Natural killer cell (primary cell): ENCODE measurements around the gene CAMK1G. TPM values are rescaled to one million over a fixed set of nuclear protein-coding genes. Genes with fewer than 3 reads are reported as not detected.

ENCODE experiments used
- ATAC-seq, 3 donors: fragments of 150-1000 bp in 2 of 3; fragments of 200-7000 bp in 1 of 3; cut with Tn5 transposase; 1 replicate in 1 of 3; 2 replicates in 2 of 3; pipeline ENCODE4 v1.10.0; 2021; ENCODE audit warnings: mild to moderate bottlenecking in 2 of 3, moderate library complexity in 2 of 3
- DNase-seq, 2 donors: peaks; one replicate each; pipeline versions ENCODE4 v3.0.0 to v3.0.0-alpha.2; 2013 to 2021; ENCODE audit warnings: mixed read lengths in 1 of 2
- H3K27ac ChIP-seq: one replicate; pipeline ENCODE4 v1.5.1; 2013; ENCODE audit warnings: mild to moderate bottlenecking, low read length
- H3K27me3 ChIP-seq: one replicate; pipeline ENCODE4 v1.6.1; 2013; ENCODE audit warnings: low read length; ENCODE audit not compliant: control insufficient read depth, insufficient read depth
- H3K36me3 ChIP-seq: one replicate; pipeline ENCODE4 v1.6.1; 2013; ENCODE audit warnings: low read length; ENCODE audit not compliant: control insufficient read depth, insufficient read depth
- H3K4me1 ChIP-seq: one replicate; pipeline ENCODE4 v1.6.1; 2013; ENCODE audit warnings: low read length; ENCODE audit not compliant: control insufficient read depth, insufficient read depth
- H3K4me3 ChIP-seq: one replicate; pipeline ENCODE4 v1.5.1; 2013; ENCODE audit warnings: low read length
- H3K9me3 ChIP-seq: one replicate; pipeline ENCODE4 v1.6.1; 2013; ENCODE audit warnings: low read length; ENCODE audit not compliant: control insufficient read depth, insufficient read depth
- H3K27ac Mint-ChIP-seq, 2 donors: one replicate each; pipeline ENCODE4 v1.8.0; 2022; ENCODE audit warnings: mild to moderate bottlenecking in 2 of 2, mixed read lengths in 2 of 2, moderate library complexity in 1 of 2
- H3K27me3 Mint-ChIP-seq, 2 donors: one replicate each; pipeline ENCODE4 v1.8.0; 2022; ENCODE audit warnings: low read depth in 2 of 2, mixed read lengths in 2 of 2
- H3K36me3 Mint-ChIP-seq: one replicate; pipeline ENCODE4 v1.8.0; 2022; ENCODE audit warnings: mixed read lengths
- H3K4me1 Mint-ChIP-seq, 2 donors: one replicate each; pipeline ENCODE4 v1.8.0; 2022; ENCODE audit warnings: mixed read lengths in 2 of 2
- H3K4me3 Mint-ChIP-seq: one replicate; pipeline ENCODE4 v1.8.0; 2022; ENCODE audit warnings: mild to moderate bottlenecking, moderate library complexity, mixed read lengths
- H3K9me3 Mint-ChIP-seq, 2 donors: one replicate each; pipeline ENCODE4 v1.8.0; 2022; ENCODE audit warnings: mixed read lengths in 2 of 2
- WGBS: methylation state at CpG from one replicate; pipeline ENCODE4 v1.1.7; 2013; ENCODE audit warnings: missing lambda C conversion rate; ENCODE audit not compliant: insufficient coverage; 5-methylcytosine and 5-hydroxymethylcytosine counted together
- intact Hi-C: fragments of 100-400 bp; cut with micrococcal nuclease; formaldehyde crosslinking; loops from one replicate; pipeline ENCODE4 v1.14.2; 2022
- total RNA-seq, 4 donors: library from RNA; stranded (reverse); fragments of 120-200 nt in 1 of 4; gene quantifications; one replicate each; pipeline versions ENCODE4 v1.2.3 to v1.2.4, GENCODE V29; 2013 to 2022
- TF ChIP-seq, protein P1 (sequence below): fragments of 200-600 bp; IDR thresholded peaks from one replicate; pipeline ENCODE4 v1.8.0; 2022; ENCODE audit warnings: antibody characterized with exemption

CAMK1G gene
- total RNA-seq, 3 donors from 2014 or later (not counting 1 experiment from before 2014, with no cell fraction given) = not detected

DNA sequence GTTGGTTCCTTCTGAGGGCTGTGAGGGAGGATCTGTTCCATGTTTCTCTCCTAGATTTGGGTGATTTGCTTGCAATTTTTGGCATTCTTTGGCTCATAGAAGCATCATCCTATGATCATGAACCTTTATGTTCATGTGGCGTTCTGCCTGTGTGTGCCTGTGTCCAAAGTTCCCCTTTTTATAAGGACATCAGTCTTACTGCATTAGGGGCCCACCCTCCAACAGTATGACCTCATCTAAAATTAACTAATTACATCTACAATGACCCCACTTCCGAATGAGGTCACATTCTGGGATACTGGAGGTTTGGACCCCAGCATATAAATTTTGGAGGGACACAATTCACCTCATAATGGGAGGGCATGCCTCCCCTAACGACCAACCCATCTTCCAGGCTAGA is 12.8 kb upstream of the CAMK1G start:
- Histone ChIP-seq H3K27me3 (peaks cover 1% of the 10 kb centered on the region), H3K27ac (no peak overlapping the region), H3K4me1 (no peaks in the 10 kb centered on the region), H3K4me3 (no peak overlapping the region), H3K9me3 (no peaks in the 10 kb centered on the region), H3K36me3 (no peaks in the 10 kb centered on the region)
- TF ChIP-seq, protein P1, sequence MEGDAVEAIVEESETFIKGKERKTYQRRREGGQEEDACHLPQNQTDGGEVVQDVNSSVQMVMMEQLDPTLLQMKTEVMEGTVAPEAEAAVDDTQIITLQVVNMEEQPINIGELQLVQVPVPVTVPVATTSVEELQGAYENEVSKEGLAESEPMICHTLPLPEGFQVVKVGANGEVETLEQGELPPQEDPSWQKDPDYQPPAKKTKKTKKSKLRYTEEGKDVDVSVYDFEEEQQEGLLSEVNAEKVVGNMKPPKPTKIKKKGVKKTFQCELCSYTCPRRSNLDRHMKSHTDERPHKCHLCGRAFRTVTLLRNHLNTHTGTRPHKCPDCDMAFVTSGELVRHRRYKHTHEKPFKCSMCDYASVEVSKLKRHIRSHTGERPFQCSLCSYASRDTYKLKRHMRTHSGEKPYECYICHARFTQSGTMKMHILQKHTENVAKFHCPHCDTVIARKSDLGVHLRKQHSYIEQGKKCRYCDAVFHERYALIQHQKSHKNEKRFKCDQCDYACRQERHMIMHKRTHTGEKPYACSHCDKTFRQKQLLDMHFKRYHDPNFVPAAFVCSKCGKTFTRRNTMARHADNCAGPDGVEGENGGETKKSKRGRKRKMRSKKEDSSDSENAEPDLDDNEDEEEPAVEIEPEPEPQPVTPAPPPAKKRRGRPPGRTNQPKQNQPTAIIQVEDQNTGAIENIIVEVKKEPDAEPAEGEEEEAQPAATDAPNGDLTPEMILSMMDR = no peak
- peaks cover 6 to 7% of the 10 kb centered on the region in 2 donors for H3K4me1 Mint-ChIP-seq
- WGBS = 67% methylated on average over 2 of the region's 3 CpGs
- intact Hi-C loops = no loop called here
- H3K27ac Mint-ChIP-seq = no peak overlapping the region
- peaks cover 22 to 35% of the 10 kb centered on the region in 2 donors for H3K27me3 Mint-ChIP-seq
- no peaks in the 10 kb centered on the region for H3K9me3 Mint-ChIP-seq
- ATAC-seq (no peak), DNase-seq (no peak)
- no peaks in the 10 kb centered on the region for H3K36me3 Mint-ChIP-seq
- no peak overlapping the region for H3K4me3 Mint-ChIP-seq

GRCh38 chr1:209576392-209577197 is 6.9 kb upstream of the CAMK1G start:
- no peaks in the 10 kb centered on the region for H3K4me1 Mint-ChIP-seq
- TF ChIP-seq, protein P1 = peak; percentile 86
- peak; percentile 73 to 91 (median 78) for ATAC-seq

GRCh38 chr1:209577346-209577745 is 6.2 kb upstream of the CAMK1G start:
- Histone ChIP-seq H3K27ac (no peak overlapping the region), H3K4me3 (no peak overlapping the region), H3K9me3 (no peaks in the 10 kb centered on the region), H3K36me3 (no peaks in the 10 kb centered on the region), H3K4me1 (no peaks in the 10 kb centered on the region), H3K27me3 (peaks cover 9% of the 10 kb centered on the region)
- Mint-ChIP-seq H3K36me3 (no peaks in the 10 kb centered on the region), H3K27me3 (peaks cover 11 to 15% of the 10 kb centered on the region in 2 donors), H3K4me1 (no peaks in the 10 kb centered on the region), H3K9me3 (no peaks in the 10 kb centered on the region), H3K4me3 (no peak overlapping the region), H3K27ac (no peak overlapping the region)
- intact Hi-C loops = loop anchor here (2.0 kb wide), 2 partner anchors 115 to 169 kb away; no protein-coding TSS in a partner anchor
- 93% methylated on average over 3 of the region's 3 CpGs for whole genome bisulfite sequencing
- no peak for DNase-seq
- ATAC-seq = no peak
- TF ChIP-seq, protein P1 = no peak

More at GRCh38 chr1:209576392-209577197, 6.9 kb upstream of the CAMK1G start:
- Histone ChIP-seq H3K36me3 (no peaks in the 10 kb centered on the region), H3K27me3 (peaks cover 9% of the 10 kb centered on the region), H3K27ac (no peak overlapping the region), H3K9me3 (no peaks in the 10 kb centered on the region), H3K4me3 (no peak overlapping the region), H3K4me1 (no peaks in the 10 kb centered on the region)
- Mint-ChIP-seq H3K4me3 (no peak overlapping the region), H3K9me3 (no peaks in the 10 kb centered on the region), H3K27ac (no peak overlapping the region), H3K36me3 (no peaks in the 10 kb centered on the region), H3K27me3 (peaks cover 13 to 15% of the 10 kb centered on the region in 2 donors)
- DNase-seq = peak; percentile 51 to 75
- WGBS = 30% methylated on average over 12 of the region's 12 CpGs
- intact Hi-C loops = loop anchor here (2.0 kb wide), 2 partner anchors 116 to 170 kb away; no protein-coding TSS in a partner anchor
